Stimulated activated CD4-positive, alpha-beta T cell treated with anti-CD3 and anti-CD28 coated beads, TNF-alpha, amount 100 ng/mL, for 4 hours (primary cell): ENCODE data around the gene FMNL1.
"Not testable (repeated sequence)": the region's sequence is repeated elsewhere in the genome, so short reads cannot be mapped to it uniquely, and the experiment has no call there.

Experiments used
- DNase-seq, 3 experiments: peaks; one replicate each; pipeline ENCODE4 v3.0.0-alpha.2; 2020; ENCODE audit warnings: low read depth in 3 of 3

Gene FMNL1

DNA sequence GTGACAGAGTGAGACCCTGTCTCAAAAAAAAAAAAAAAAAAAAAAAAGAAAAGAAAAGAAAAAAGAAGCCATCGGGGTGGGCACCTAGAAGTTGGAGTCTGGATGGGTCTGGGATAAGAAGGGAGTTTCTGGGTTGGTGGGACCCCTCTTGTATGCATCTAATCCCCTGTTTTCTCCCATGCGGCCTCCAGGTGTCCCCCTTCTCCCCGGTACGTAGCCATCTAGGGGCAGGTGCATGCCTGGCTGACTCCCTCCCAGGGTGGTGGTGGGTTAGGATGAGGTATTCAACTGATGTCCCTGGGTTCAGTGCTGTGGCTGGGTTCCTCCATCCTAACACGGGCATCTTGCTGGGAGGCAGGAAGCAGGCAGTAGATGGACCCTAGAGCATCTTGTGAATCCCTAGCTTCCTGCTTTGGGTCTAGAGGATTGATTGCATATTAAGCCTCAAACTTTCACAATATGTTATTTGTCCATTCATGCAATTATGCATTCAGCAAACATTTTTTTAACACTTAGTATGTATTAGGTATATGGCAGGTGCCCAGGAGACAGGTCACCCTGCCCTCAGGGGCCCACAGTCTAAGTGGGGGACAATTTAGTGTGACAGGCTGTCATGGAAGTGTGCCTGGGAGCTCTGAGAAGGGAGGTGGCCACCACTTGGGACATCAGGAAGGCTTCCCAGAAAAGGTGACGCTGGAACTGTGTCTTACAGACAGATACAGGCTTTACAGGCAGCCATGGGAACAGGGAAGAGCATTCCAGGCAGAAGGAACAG, 13.1 kb downstream of the FMNL1 start:
- DNase-seq: no peak

DNA sequence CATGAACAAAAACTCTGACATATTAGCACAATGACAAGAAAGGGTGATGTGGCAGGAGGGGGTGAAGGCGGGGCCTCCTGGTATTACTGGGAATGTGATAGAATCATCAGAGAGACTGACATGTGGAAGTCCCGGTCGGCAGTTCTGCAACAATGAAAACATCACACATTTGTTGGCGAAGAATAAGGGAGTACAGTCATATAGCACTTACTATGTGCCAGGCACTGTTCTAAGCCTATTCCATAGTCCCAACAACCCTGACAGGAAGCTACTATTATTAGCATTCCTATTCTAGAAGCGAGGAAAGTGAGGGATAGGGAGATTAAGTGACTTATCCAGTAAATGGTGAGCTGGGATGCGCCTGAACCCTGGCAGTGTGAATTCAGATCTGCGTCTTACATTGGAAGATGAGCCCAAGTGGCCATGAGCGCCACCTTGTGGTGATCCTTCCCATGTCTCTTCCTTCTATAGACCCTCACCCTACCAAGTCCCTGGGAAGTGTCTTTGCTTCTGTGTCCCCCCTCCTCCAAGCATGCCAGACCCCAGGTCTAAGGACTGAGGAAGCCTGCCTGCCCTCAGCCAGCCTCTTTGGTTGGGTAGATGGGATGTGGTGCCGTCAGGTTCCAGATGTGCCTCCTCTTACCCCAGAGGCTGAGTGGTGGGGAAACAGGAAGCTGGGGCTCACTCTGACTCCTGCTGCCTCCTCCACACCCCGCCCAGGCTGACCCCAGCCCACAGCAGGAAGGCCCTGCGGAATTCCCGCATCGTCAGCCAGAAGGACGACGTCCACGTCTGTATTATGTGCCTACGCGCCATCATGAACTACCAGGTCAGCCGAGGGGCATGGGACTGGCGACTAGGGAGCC, 14.0 kb downstream of the FMNL1 start:
- peak in 2 of 3 experiments; percentile 56 to 69 for DNase-seq

DNA sequence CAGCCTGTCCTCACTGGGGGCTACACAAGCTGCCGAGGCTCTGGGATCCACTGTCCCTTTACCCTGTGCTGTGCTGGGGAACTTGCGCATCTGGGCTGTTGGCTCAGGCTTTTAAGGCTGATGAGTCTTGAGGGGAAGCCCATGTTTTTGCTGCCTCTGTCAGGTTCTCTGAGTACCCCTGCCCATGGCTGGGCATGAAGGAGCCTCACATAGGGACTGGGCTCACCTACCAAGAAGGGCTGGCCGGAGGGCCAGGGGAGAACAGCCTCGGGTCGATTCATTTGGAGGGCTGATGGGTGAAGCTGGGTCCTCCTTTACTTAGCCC, 14.6 kb downstream of the FMNL1 start:
- no peak for DNase-seq

DNA sequence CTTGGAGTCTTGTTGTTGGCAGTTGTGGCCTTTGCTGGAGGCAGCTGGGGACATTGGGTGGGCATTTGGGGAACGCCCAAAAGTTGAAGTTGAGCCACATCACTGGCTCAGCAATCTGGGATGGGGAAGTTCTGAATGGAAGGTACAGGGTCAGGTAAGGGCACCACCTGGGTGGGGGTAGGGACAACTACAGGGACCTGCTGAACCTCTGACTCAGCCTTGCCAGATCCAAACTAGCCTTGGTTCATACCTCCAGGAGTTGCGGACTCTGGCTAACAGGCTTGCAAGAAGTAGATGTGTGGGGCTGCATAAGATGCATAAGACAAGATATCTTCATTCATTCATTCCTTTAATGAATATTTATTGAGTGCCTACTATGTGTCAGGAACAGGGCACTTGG, 16.0 kb downstream of the FMNL1 start:
- no peak for DNase-seq

DNA sequence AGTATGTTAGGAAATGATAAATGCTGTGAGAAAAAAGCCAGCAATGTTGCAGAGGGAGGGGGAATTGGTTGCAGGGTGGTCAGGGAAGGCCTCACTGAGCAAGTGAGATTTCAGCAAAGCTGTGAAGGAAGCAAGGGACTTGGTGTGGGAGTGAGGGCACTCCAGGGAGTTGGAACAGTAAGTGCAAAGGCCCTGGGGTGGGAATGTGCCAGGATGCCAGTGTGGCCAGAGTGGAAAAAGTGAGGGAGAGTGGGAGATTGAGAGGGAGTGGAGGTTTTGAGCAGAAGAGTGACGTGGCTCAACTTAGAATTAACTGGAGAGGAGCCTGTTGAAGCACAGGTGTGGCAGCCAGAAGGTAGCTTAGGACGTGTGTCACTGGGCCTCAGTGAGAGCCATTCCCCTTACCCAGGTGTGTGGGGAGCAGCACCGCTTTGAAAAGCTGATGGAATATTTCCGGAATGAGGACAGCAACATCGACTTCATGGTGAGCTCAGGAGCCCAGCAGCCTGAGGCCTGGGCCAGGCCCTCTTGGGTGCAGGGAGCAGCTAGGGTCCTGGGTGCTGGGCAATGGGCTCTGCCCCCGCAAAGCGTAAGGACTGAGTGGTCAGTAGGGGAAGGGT, 16.6 kb downstream of the FMNL1 start:
- DNase-seq: no peak

DNA sequence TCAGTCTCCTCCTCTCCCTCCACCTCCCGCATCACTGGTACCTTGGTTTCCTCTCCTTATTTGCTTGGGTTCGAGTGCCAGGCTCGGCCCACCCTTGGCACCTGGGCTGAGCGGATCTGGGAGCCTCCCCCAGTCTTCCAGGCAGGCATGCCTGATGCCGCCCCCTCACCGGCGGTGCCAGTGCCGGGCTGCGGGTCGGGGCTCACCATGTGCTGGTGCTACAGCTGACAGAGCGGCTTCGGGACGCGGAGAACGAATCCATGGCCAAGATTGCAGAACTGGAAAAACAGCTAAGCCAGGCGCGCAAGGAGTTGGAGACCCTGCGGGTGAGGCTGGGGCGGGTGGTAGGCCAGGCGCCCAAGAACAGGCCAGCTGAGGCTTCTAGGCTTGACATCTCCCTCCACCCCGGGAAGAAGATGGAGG, 19.2 kb downstream of the FMNL1 start:
- DNase-seq: no peak

DNA sequence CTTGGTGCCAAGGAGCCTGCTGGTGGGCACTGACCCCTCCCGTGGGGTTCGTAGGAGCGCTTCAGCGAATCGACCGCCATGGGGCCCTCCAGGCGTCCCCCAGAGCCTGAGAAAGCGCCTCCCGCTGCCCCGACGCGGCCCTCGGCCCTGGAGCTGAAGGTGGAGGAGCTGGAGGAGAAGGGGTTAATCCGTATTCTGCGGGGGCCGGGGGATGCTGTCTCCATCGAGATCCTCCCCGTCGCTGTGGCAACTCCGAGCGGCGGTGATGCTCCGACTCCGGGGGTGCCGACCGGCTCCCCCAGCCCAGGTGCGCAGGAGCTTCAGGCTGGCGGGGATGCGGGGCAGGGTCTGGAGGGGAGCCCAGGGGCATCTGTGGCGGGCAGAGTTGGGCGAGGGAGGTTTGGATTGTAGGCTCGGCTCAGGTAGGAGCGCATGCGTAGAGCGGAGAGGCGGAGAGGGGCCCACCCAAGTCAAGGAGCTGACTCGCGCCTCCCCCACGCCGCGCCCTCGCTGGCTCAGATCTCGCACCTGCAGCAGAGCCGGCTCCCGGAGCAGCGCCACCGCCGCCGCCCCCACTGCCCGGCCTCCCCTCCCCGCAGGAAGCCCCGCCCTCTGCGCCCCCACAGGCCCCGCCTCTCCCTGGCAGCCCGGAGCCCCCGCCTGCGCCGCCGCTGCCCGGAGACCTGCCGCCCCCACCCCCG, 19.8 kb downstream of the FMNL1 start:
- DNase-seq: no peak

DNA sequence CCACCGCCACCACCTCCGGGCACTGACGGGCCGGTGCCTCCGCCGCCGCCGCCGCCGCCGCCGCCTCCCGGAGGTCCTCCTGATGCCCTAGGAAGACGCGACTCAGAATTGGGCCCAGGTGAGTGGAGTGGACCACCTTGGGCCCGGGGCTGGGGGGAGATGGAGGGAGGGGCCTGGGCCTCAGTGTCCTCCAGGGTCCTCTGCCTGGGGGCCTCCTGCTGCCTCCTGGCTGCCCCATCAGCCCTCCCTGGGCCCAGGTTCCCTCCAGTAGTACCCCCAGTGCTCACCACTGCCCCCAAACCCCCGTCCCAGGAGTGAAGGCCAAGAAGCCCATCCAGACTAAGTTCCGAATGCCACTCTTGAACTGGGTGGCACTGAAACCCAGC, 20.3 kb downstream of the FMNL1 start:
- no peak for DNase-seq

DNA sequence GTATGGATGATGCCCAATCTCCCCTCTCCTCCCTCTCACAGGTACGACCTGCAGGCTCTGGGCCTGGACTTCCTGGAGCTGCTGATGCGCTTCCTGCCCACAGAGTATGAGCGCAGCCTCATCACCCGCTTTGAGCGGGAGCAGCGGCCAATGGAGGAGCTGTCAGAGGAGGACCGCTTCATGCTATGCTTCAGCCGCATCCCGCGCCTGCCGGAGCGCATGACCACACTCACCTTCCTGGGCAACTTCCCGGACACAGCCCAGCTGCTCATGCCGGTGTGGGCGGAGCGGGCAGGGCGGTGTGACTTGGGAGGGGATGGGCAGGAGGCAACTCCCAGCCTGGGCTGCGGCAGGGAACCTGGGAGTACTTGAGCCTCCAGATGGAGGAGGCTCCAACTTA, 22.1 kb downstream of the FMNL1 start:
- DNase-seq: no peak

DNA sequence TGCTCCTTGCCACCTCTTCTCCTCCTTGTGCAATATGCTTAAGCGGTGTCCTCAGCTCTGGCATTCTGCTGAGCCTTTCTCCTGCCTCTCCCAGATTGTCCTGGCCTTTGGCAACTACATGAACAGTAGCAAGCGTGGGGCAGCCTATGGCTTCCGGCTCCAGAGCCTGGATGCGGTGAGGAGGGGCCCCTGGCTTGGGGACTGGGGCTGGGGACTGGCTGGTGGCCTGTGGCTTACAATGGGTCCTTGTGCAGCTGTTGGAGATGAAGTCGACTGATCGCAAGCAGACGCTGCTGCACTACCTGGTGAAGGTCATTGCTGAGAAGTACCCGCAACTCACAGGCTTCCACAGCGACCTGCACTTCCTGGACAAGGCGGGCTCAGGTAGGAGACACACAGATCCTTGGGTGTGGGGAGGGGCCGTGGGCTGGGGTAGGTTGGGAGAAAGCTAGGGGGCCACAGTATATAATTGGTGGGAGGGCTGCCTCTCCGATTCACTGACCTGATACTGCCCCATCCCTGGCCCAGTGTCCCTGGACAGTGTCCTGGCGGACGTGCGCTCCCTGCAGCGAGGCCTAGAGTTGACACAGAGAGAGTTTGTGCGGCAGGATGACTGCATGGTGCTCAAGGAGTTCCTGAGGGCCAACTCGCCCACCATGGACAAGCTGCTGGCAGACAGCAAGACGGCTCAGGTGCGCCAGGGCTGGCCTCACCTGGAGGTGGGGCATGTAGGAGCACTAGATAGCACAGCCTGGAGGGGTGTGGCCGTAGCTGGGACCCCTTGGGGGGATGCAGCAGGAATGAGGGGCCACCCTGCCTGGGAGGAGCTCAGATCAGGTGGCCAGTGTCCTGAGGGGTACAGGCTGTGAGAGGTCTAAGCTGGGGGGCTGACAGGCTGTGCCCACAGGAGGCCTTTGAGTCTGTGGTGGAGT, 23.3 kb downstream of the FMNL1 start:
- no peak for DNase-seq

DNA sequence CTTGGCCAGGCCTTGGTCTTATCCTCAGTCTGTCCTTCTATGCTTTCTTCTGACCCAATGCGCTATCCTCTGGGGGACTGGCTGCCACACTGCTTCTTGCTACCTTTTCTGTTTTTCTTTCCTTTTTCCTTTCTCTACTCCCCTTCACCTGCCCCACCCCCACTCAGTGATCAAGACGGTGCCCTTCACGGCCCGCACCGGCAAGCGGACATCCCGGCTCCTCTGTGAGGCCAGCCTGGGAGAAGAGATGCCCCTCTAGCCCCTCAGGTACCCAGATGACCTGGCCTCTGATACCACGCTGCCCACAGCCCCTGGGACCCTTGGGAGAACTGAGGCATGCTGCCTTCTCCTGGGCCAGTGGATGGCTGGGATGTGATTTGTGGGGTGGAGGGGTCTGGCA, 24.7 kb downstream of the FMNL1 start:
- no peak for DNase-seq

DNA sequence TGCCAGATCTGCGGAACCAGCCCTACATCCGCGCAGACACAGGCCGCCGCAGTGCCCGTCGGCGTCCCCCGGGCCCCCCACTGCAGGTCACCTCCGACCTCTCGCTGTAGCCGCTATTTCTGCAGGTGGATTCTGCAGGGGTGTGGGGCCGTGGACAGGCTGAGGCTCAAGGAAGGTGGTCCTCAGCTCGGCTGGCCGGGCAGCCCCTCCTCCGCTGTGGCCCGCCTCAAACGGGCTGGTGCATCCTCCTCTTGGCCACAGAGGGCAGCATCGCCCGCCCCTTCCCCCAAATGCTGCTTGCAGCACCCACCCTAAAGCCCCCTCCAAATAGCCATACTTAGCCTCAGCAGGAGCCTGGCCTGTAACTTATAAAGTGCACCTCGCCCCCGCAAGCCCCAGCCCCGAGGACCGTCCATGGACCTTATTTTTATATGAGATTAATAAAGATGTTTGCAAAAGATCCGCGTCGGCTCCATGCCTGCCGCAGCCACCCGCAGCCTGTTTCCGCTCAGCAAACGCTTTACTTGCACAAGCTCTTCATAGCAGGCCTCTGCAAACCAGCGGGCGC, 25.3 kb downstream of the FMNL1 start:
- no peak for DNase-seq

DNA sequence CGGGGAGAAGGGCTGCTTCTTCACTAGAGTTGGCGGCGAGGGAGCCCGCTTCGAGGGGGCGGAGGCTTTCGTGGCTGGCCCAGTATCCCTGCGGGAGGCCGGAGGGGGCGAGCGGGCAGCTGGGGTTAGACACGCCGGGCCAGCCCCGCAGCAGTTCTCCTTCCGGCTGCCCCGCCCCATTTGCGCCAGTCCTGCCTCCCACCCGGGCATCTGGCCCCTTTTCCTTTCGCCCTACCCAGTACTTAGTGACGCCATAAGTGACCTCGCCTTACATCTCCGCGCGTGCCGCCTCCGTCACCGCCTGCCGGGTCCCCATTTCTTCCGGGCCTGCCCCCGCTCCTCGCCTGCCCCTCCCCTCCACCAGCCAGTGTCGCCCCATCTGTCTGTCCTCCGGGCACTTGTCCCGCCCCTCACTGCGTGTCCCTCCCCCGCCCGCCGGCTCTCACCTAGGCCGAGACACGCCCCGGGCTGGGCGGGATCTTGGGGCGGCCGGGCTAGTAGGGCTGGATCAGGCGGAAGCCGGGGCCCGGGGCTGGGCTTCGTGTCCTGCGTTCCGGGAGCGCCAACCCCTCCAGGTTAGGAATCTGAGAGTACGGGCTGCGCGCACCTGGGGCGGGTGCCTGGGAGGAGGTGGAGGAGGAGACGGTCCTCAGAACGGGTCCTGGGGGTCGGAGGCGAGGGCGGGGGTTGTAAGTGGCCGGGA, 25.9 kb downstream of the FMNL1 start:
- peak; percentile 92 to 97 (median 92) for DNase-seq

DNA sequence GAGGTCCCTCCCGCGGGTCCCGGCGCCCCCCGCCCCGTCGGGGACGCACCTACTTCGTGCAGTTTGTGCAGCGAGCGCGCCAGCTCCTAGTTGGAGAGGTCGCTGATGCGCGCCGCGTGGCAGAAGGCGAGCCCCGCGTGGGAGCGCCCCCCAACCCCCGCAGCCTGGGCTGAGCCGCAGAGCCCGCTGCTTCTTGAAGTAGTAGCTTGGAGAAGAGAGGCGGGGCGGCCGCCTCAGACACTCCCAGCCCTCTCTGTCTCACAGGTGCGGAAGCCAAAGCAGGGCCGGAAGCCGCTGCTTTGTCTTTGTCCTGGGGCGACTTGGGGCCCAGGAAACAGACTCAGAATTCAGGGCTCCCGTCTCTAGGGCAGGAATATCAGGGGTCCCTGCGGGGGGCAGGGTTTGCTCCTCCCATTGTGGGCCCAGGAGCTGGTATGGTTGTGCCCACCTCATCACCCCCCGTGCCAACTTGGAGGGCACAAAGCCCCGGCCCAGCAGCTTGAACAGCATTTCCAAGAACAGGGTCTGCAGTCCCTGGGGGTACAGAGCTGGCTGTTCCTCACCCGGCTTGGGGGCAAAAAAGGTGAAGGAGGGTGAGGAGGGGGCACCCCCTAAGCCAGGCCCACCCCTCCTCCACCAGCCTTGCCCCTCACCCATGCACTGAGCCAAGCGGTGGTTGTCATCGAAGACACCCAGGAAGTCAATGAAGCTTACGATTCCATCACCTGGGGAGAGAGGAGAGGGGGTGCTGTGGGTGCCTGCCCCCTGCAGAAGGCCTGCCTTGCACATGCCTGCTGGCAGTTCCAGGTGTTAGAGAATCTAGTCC, 26.7 kb downstream of the FMNL1 start:
- peak; percentile 61 to 78 (median 78) for DNase-seq

DNA sequence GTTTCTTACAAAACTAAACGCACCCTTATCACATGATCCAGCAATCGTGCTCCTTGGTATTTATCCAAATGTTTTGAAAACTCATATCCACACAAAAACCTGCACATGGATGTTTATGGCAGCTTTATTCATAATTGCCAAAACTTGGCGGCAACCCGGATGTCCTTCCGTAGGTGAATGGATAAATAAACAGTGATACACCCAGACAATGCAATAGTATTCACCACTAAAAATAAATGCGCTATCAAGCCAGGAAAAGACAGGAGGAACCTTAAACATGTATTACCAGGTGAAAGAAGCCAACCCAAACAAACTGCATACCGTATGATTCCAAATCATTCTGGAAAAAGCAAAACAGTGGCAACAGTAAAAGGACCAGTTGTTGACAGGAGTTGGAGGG, 30.2 kb downstream of the FMNL1 start:
- no peak for DNase-seq

DNA sequence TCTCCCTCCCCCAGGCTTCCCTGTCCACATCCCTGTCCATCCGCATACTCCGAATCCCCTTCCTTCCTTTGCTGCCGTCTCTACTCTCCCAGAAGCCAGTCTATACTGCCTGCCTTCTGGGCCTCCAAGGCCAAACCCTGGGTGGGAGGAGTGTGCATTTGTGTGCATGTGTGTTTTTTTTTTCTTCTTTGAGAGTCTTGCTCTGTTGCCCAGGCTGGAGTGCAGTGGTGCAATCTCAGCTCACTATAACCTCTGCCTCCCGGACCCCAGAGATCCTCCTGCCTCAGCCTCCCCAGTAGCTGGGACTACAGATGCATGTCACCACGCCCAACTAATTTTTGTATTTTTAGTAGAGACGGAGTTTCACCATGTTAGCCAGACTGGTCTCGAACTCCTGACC, 31.6 kb downstream of the FMNL1 start:
- DNase-seq: not testable (repeated sequence)

DNA sequence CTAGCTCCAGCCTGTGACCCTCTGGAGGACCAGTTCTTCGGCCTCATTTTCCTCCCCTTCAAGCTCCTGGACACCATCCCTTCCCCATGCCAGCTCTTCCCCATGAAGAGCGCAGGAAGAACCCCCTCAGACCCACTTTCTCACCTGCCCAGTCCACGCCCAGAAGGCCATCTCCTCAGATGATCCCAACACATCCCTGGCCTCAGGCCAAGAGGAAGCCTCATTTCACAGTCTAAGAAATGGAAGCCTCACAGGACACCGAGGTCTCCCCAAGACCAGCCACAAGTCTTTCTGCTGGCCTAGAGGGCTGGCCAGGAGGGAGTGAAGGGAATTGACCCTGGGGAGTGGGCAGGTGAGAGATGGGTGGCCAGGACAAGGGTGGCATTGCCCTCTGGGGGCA, 32.2 kb downstream of the FMNL1 start:
- no peak for DNase-seq

DNA sequence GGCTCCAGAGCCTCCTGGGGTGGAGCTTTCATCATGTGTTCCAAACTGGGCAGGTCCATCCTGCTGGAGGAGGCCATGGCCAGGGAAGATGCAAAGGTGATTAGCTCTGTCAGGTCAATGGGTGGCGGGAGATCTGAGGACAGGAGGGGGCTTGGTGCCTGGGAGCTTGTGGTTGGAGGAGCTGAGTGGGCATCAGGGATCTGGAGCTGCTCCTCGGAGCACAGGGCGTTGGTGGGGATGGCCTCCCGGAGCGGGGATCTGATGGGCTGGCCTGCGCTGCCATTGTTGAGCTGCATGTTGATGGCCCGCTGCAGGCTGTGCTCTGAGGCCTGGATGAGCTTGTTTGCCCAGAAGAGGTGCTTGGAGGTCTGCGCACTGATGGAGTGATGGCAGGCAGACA, 33.7 kb downstream of the FMNL1 start:
- no peak for DNase-seq
